ENCODE data around the gene NSUN3. TPM values are rescaled to one million over a fixed set of nuclear protein-coding genes. Genes with fewer than 3 reads are reported as not detected.

Gene NSUN3
- total and polyA plus RNA-seq, 10 of the 15 experiments (the other 5 are each of a cell fraction or from before 2014, with no cell fraction given): 9.1 to 20.3 (median 11.7) TPM

GRCh38 chr3:94101860-94102259 lies 39.0 kb downstream of the NSUN3 start (continued):
- TF ChIP-seq SMAD1 (IDR thresholded peaks at IDR 0.05; ENCODE audit: low read depth, partially characterized antibody) (no peak), E2F4 (IDR thresholded peaks at IDR 0.05; ENCODE audit: low read depth, low read length) (no peak), ZNF384 (IDR thresholded peaks at IDR 0.05; ENCODE audit: borderline replicate concordance, low read depth, low read length) (no peak), TBL1XR1 (IDR thresholded peaks at IDR 0.05; ENCODE audit: low read depth, low read length) (no peak), ESRRA (IDR thresholded peaks at IDR 0.05; ENCODE audit: low read length) (no peak), ZNF24 (IDR thresholded peaks at IDR 0.05) (no peak)

- Histone ChIP-seq H3K79me2 (ENCODE audit: control insufficient read depth, insufficient read depth, low read length) (no peaks in the 10 kb centered on the region), H3K4me2 (ENCODE audit: control insufficient read depth, insufficient read depth) (no peak overlapping the region), H3K27ac (ENCODE audit: control insufficient read depth, insufficient read depth) (no peak overlapping the region), H3K9ac (ENCODE audit: control insufficient read depth, insufficient read depth, low read length) (no peak overlapping the region), H3K27me3 (replicated peaks in 1 of 2; ENCODE audit: control insufficient read depth in 2 of 2, insufficient read depth in 2 of 2, low read length in 1 of 2) (no peaks in the 10 kb centered on the region), H3K36me3 (ENCODE audit: control insufficient read depth in 2 of 2, insufficient read depth in 2 of 2, low read length in 1 of 2) (peaks cover 2 to 21% of the 10 kb centered on the region in 2 experiments; a peak in 3 of 4 replicates), H4K20me1 (ENCODE audit: control insufficient read depth, insufficient read depth) (no peaks in the 10 kb centered on the region), H3K9me3 (replicated peaks; ENCODE audit: control insufficient read depth, insufficient read depth, low read length) (no peaks in the 10 kb centered on the region), H3K4me3 (no peak overlapping the region), H3K4me1 (ENCODE audit: control insufficient read depth, insufficient read depth, low read length) (no peaks in the 10 kb centered on the region), H2AFZ (ENCODE audit: control insufficient read depth, low read depth, low read length) (no peak overlapping the region)
- no TSS peak for BruUV-seq (replicated peaks)
- ATAC-seq: no peak
- ChIA-PET CTCF (interaction anchor here (1.7 kb wide), 1 partner anchor 36 kb away, joined by 3 read pairs; no protein-coding TSS in a partner anchor), RAD21 (ENCODE audit: unreplicated experiment) (no interaction called here), SMC1A (ENCODE audit: uncharacterized antibody, unreplicated experiment) (no interaction called here), POLR2A (no interaction called here)
- intact Hi-C loops (cut with micrococcal nuclease; ENCODE audit: unreplicated experiment): no loop called here
- WGBS (ENCODE audit: insufficient coverage, insufficient replicate concordance, low lambda C conversion rate, missing lambda C conversion rate): 99% methylated on average over 5 of the region's 5 CpGs
- in situ Hi-C loops (cut with MboI): no loop called here
- FAIRE-seq: no peak
- DNase-seq (ENCODE audit: low read depth, low spot score): no peak
- no peak for TF ChIP-seq RELA (IDR thresholded peaks at IDR 0.05; ENCODE audit: borderline replicate concordance, partially characterized antibody)
- no peak for TF ChIP-seq JUND (IDR thresholded peaks at IDR 0.05; ENCODE audit: low read depth, low read length)
- no peak for TF ChIP-seq ATF3 (IDR thresholded peaks at IDR 0.05; ENCODE audit: borderline replicate concordance, extremely low read depth, low read depth, low read length)
- no peak for TF ChIP-seq EP300 (IDR thresholded peaks at IDR 0.05; ENCODE audit: borderline replicate concordance in 1 of 2, control insufficient read depth in 1 of 2, low read depth in 2 of 2, low read length in 2 of 2)
- TF ChIP-seq MEF2B (IDR thresholded peaks at IDR 0.05; ENCODE audit: partially characterized antibody, poor library complexity, severe bottlenecking): no peak
- TF ChIP-seq SMARCA5 (IDR thresholded peaks at IDR 0.05): no peak
- TF ChIP-seq IKZF1 (conservative IDR thresholded peaks at IDR 0.05): no peak
- no peak for TF ChIP-seq USF1 (IDR thresholded peaks at IDR 0.05; ENCODE audit: borderline replicate concordance, extremely low read length, insufficient read depth, low read depth, low read length)
- TF ChIP-seq BCLAF1 (IDR thresholded peaks at IDR 0.05): no peak
- TF ChIP-seq HCFC1 (IDR thresholded peaks at IDR 0.05; ENCODE audit: low read length): no peak
- no peak for TF ChIP-seq RFX5 (IDR thresholded peaks at IDR 0.05; ENCODE audit: low read depth, low read length)
- no peak for TF ChIP-seq SREBF2 (IDR thresholded peaks at IDR 0.05; ENCODE audit: low read length)
- TF ChIP-seq CREM (IDR thresholded peaks at IDR 0.05; ENCODE audit: low read depth): no peak
- no peak for TF ChIP-seq RCOR1 (conservative IDR thresholded peaks at IDR 0.05; ENCODE audit: low read depth, low read length)
Observed at GRCh38 chr3:94106268-94106667, 43.4 kb downstream of the NSUN3 start.
